Mucosa of rectum (tissue), 2 donors: ENCODE measurements around the gene TUBGCP2.

Experiments used
- H3K27ac ChIP-seq, 2 donors: one replicate each; pipeline ENCODE4 v1.7.0; 2013; ENCODE audit warnings: inconsistent platforms in 2 of 2, low read depth in 2 of 2, low read length in 2 of 2
- H3K27me3 ChIP-seq, 2 donors: one replicate each; pipeline ENCODE4 v1.7.0; 2013; ENCODE audit warnings: low read length in 2 of 2; ENCODE audit not compliant: control insufficient read depth in 2 of 2, insufficient read depth in 2 of 2
- H3K36me3 ChIP-seq, 2 donors: one replicate each; pipeline ENCODE4 v1.7.0; 2013; ENCODE audit warnings: low read length in 2 of 2; ENCODE audit not compliant: control insufficient read depth in 2 of 2, insufficient read depth in 2 of 2
- H3K4me1 ChIP-seq, 2 donors: one replicate each; pipeline ENCODE4 v1.7.0; 2013; ENCODE audit warnings: low read length in 2 of 2, mild to moderate bottlenecking in 1 of 2; ENCODE audit not compliant: control insufficient read depth in 2 of 2, insufficient read depth in 2 of 2
- H3K4me3 ChIP-seq, 2 donors: one replicate each; pipeline ENCODE4 v1.7.0; 2013; ENCODE audit warnings: low read length in 2 of 2
- H3K9ac ChIP-seq, 2 donors: one replicate each; pipeline ENCODE4 v1.7.0; 2013; ENCODE audit warnings: low read length in 2 of 2, low read depth in 1 of 2, mild to moderate bottlenecking in 1 of 2
- H3K9me3 ChIP-seq, 2 donors: one replicate each; pipeline ENCODE4 v1.7.0; 2013; ENCODE audit warnings: low read length in 2 of 2; ENCODE audit not compliant: control insufficient read depth in 2 of 2
- donor health status: healthy.
- donor health status: Normal muscosa, but diverticular disease.

Gene TUBGCP2, protein sequence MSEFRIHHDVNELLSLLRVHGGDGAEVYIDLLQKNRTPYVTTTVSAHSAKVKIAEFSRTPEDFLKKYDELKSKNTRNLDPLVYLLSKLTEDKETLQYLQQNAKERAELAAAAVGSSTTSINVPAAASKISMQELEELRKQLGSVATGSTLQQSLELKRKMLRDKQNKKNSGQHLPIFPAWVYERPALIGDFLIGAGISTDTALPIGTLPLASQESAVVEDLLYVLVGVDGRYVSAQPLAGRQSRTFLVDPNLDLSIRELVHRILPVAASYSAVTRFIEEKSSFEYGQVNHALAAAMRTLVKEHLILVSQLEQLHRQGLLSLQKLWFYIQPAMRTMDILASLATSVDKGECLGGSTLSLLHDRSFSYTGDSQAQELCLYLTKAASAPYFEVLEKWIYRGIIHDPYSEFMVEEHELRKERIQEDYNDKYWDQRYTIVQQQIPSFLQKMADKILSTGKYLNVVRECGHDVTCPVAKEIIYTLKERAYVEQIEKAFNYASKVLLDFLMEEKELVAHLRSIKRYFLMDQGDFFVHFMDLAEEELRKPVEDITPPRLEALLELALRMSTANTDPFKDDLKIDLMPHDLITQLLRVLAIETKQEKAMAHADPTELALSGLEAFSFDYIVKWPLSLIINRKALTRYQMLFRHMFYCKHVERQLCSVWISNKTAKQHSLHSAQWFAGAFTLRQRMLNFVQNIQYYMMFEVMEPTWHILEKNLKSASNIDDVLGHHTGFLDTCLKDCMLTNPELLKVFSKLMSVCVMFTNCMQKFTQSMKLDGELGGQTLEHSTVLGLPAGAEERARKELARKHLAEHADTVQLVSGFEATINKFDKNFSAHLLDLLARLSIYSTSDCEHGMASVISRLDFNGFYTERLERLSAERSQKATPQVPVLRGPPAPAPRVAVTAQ

GRCh38 chr10:133308421-133309099, at the start of gene TUBGCP2, which contains the start of gene ZNF511:
TSS of gene TUBGCP2 (minus strand) at chr10:133308872. CDS start at chr10:133302941, 5,931 bp downstream.
TSS of gene ZNF511 (plus strand) at chr10:133308914. CDS start at chr10:133308944, 30 bp downstream.
- H3K4me1 ChIP-seq = peaks cover 20 to 27% of the 10 kb centered on the region in 2 donors
- H3K9ac ChIP-seq = peak within 1 kb of the TSS; percentile 86 to 90
- H3K9me3 ChIP-seq = no peaks in the 10 kb centered on the region
- peak within 1 kb of the TSS; percentile 83 to 88 for H3K4me3 ChIP-seq
- no peaks in the 10 kb centered on the region for H3K27me3 ChIP-seq
- H3K27ac ChIP-seq = peak within 1 kb of the TSS; percentile 96 to 97
- H3K36me3 ChIP-seq = peaks cover 14 to 16% of the 10 kb centered on the region in 2 donors

- Histone ChIP-seq H3K4me3 (peak within 1 kb of the TSS; percentile 59 to 62), H3K9ac (peak within 1 kb of the TSS; percentile 56 to 68)
These were observed 48.9 kb upstream of the TUBGCP2 start, which contains the start of gene FUOM for GRCh38 chr10:133357285-133358161. TSS of gene FUOM (minus strand) at chr10:133358019. CDS start at chr10:133358007, 12 bp downstream.

GRCh38 chr10:133356549-133357284, 48.0 kb upstream of the TUBGCP2 start:
- Histone ChIP-seq H3K9ac (peak overlapping the region; percentile 56 to 68), H3K27ac (no peak overlapping the region), H3K4me3 (peak overlapping the region; percentile 59 to 62), H3K27me3 (no peaks in the 10 kb centered on the region), H3K36me3 (peaks cover 0 to 2% of the 10 kb centered on the region in 2 donors), H3K9me3 (no peaks in the 10 kb centered on the region), H3K4me1 (peaks cover 18 to 25% of the 10 kb centered on the region in 2 donors)

More at GRCh38 chr10:133357285-133358161, 48.9 kb upstream of the TUBGCP2 start, which contains the start of gene FUOM:
- peaks cover 7 to 10% of the 10 kb centered on the region in 2 donors for H3K36me3 ChIP-seq
- peaks cover 18 to 25% of the 10 kb centered on the region in 2 donors for H3K4me1 ChIP-seq
- no peaks in the 10 kb centered on the region for H3K27me3 ChIP-seq
- H3K27ac ChIP-seq = peak within 1 kb of the TSS in 1 of 2 donors; percentile 63
- no peaks in the 10 kb centered on the region for H3K9me3 ChIP-seq

DNA sequence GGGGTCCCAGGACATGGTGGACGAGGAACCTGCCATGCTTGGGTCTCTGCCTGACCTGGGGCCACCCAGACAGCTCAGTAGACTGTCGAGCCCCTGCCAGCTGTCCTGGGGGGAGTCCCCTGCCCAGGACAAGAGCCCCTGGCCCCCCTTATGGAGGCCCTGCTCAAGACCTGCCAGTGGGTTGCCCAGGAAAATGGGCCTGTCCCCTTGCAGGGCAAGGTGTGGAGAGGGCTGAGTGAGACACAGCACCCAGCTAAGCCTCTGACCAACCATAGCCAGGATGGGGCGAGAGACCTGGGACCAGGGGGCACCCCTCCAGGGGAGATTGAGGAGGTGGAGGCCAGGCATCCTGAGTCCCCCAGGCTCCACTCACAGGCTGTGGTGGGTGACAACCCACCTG, 47.3 kb upstream of the TUBGCP2 start:
- Histone ChIP-seq H3K36me3 (no peaks in the 10 kb centered on the region), H3K4me3 (no peak overlapping the region), H3K4me1 (peaks cover 18 to 24% of the 10 kb centered on the region in 2 donors), H3K9me3 (no peaks in the 10 kb centered on the region), H3K27ac (no peak overlapping the region), H3K9ac (no peak overlapping the region), H3K27me3 (no peaks in the 10 kb centered on the region)

GRCh38 chr10:133355266-133355665, 46.6 kb upstream of the TUBGCP2 start:
- Histone ChIP-seq H3K27ac (no peak overlapping the region), H3K9me3 (no peaks in the 10 kb centered on the region), H3K9ac (no peak overlapping the region), H3K4me3 (no peak overlapping the region), H3K27me3 (no peaks in the 10 kb centered on the region), H3K4me1 (peaks cover 12 to 17% of the 10 kb centered on the region in 2 donors), H3K36me3 (no peaks in the 10 kb centered on the region)

- no peaks in the 10 kb centered on the region for H3K36me3 ChIP-seq
- H3K27ac ChIP-seq = no peak overlapping the region
- H3K4me3 ChIP-seq = no peak overlapping the region
- H3K27me3 ChIP-seq = no peaks in the 10 kb centered on the region
- H3K9ac ChIP-seq = no peak overlapping the region
- H3K9me3 ChIP-seq = no peaks in the 10 kb centered on the region
- H3K4me1 ChIP-seq = peaks cover 7 to 12% of the 10 kb centered on the region in 2 donors
These were observed 46.1 kb upstream of the TUBGCP2 start for GRCh38 chr10:133354672-133355240.

- H3K4me3 ChIP-seq = no peak overlapping the region
- peaks cover 6 to 12% of the 10 kb centered on the region in 2 donors for H3K4me1 ChIP-seq
- H3K9ac ChIP-seq = no peak overlapping the region
- H3K36me3 ChIP-seq = no peaks in the 10 kb centered on the region
- no peaks in the 10 kb centered on the region for H3K9me3 ChIP-seq
- no peaks in the 10 kb centered on the region for H3K27me3 ChIP-seq
- no peak overlapping the region for H3K27ac ChIP-seq
These were observed 45.4 kb upstream of the TUBGCP2 start for GRCh38 chr10:133353988-133354605.

GRCh38 chr10:133353202-133353959, 44.7 kb upstream of the TUBGCP2 start:
- H3K27me3 ChIP-seq = no peaks in the 10 kb centered on the region
- no peak overlapping the region for H3K27ac ChIP-seq

More at GRCh38 chr10:133353202-133353959, 44.7 kb upstream of the TUBGCP2 start:
- Histone ChIP-seq H3K9ac (no peak overlapping the region), H3K4me1 (peaks cover 6 to 12% of the 10 kb centered on the region in 2 donors), H3K36me3 (no peaks in the 10 kb centered on the region), H3K4me3 (no peak overlapping the region), H3K9me3 (no peaks in the 10 kb centered on the region)
